Sigmoid colon (tissue), 4 donors: Measurements from ENCODE around the gene NUP62.

ENCODE experiments used
- CTCF ChIP-seq, 4 experiments: fragments of 450-650 bp in 3 of 4; fragments of 200-600 bp in 1 of 4; IDR thresholded peaks; one replicate each; pipeline ENCODE4 v1.5.1; 2016 to 2019; ENCODE audit warnings: antibody characterized with exemption in 4 of 4, mild to moderate bottlenecking in 3 of 4, moderate library complexity in 2 of 4
- EP300 ChIP-seq, 4 donors: sonication (generic); formaldehyde crosslinking; IDR thresholded peaks; one replicate each; pipeline ENCODE4 v1.6.1; 2017; ENCODE audit warnings: antibody characterized with exemption in 4 of 4
- POLR2A ChIP-seq, 2 donors: fragments of 450-650 bp; IDR thresholded peaks; one replicate each; pipeline ENCODE4 v1.6.1; 2016; ENCODE audit warnings: antibody characterized with exemption in 2 of 2, mild to moderate bottlenecking in 2 of 2, moderate library complexity in 2 of 2
- POLR2AphosphoS5 ChIP-seq, 4 donors: sonication (generic); formaldehyde crosslinking; IDR thresholded peaks; one replicate each; pipeline ENCODE4 v1.6.1; 2017; ENCODE audit warnings: antibody characterized with exemption in 4 of 4

GRCh38 chr19:49957262-49957915, 28.1 kb upstream of the NUP62 start:
- no peak for TF ChIP-seq CTCF (IDR thresholded peaks at IDR 0.05)
- TF ChIP-seq POLR2A (IDR thresholded peaks at IDR 0.05), result no peak
- no peak for TF ChIP-seq EP300 (IDR thresholded peaks at IDR 0.05)
- no peak for TF ChIP-seq POLR2AphosphoS5 (IDR thresholded peaks at IDR 0.05)
